Measurements from ENCODE around the gene BPIFB4.
A peak's percentile ranks its signal among the peaks of the same experiment; 100 is the strongest.
"Not testable (repeated sequence)": the region's sequence is repeated elsewhere in the genome, so short reads cannot be mapped to it uniquely, and the experiment has no call there.

The BPIFB4 gene

GRCh38 chr20:33092361-33092760, 12.9 kb downstream of the BPIFB4 start:
- no peak for ATAC-seq
- Mint-ChIP-seq H3K4me1 (no peaks in the 10 kb centered on the region), H3K9me3 (peaks cover 8% of the 10 kb centered on the region), H3K27me3 (no peaks in the 10 kb centered on the region), H3K4me3 (no peak overlapping the region), H3K36me3 (no peaks in the 10 kb centered on the region), H3K27ac (no peak overlapping the region)

GRCh38 chr20:33093074-33093473, 13.6 kb downstream of the BPIFB4 start:
- H3K36me3 Mint-ChIP-seq, result no peaks in the 10 kb centered on the region
- no peak overlapping the region for H3K4me3 Mint-ChIP-seq
- H3K27ac Mint-ChIP-seq, result no peak overlapping the region
- no peaks in the 10 kb centered on the region for H3K27me3 Mint-ChIP-seq
- peaks cover 8% of the 10 kb centered on the region for H3K9me3 Mint-ChIP-seq
- ATAC-seq, result no peak
- H3K4me1 Mint-ChIP-seq, result no peaks in the 10 kb centered on the region

- no peak overlapping the region for H3K27ac Mint-ChIP-seq
- H3K9me3 Mint-ChIP-seq, result peaks cover 8% of the 10 kb centered on the region
- H3K4me3 Mint-ChIP-seq, result no peak overlapping the region
- no peaks in the 10 kb centered on the region for H3K36me3 Mint-ChIP-seq
- no peak for ATAC-seq
- H3K27me3 Mint-ChIP-seq, result no peaks in the 10 kb centered on the region
- no peaks in the 10 kb centered on the region for H3K4me1 Mint-ChIP-seq
These were observed 14.1 kb downstream of the BPIFB4 start for GRCh38 chr20:33093582-33093981.

GRCh38 chr20:33095249-33095648, 15.8 kb downstream of the BPIFB4 start:
- Mint-ChIP-seq H3K36me3 (no peaks in the 10 kb centered on the region), H3K4me3 (no peak overlapping the region), H3K27ac (no peak overlapping the region), H3K4me1 (no peaks in the 10 kb centered on the region), H3K9me3 (peaks cover 8% of the 10 kb centered on the region), H3K27me3 (no peaks in the 10 kb centered on the region)
- no peak for ATAC-seq

GRCh38 chr20:33095902-33096584, 16.6 kb downstream of the BPIFB4 start:
- not testable (repeated sequence) for H3K27ac Mint-ChIP-seq, H3K9me3 Mint-ChIP-seq, H3K27me3 Mint-ChIP-seq, H3K4me3 Mint-ChIP-seq, H3K4me1 Mint-ChIP-seq, H3K36me3 Mint-ChIP-seq
- ATAC-seq, result peak; percentile 62

GRCh38 chr20:33097001-33097400, 17.6 kb downstream of the BPIFB4 start:
- no peaks in the 10 kb centered on the region for H3K4me1 Mint-ChIP-seq
- H3K9me3 Mint-ChIP-seq, result peaks cover 8% of the 10 kb centered on the region
- ATAC-seq, result no peak
- no peak overlapping the region for H3K4me3 Mint-ChIP-seq
- no peak overlapping the region for H3K27ac Mint-ChIP-seq
- H3K27me3 Mint-ChIP-seq, result no peaks in the 10 kb centered on the region
- H3K36me3 Mint-ChIP-seq, result no peaks in the 10 kb centered on the region

- no peaks in the 10 kb centered on the region for H3K9me3 Mint-ChIP-seq
- no peaks in the 10 kb centered on the region for H3K36me3 Mint-ChIP-seq
These were observed 20.5 kb downstream of the BPIFB4 start for GRCh38 chr20:33099843-33100538.

GRCh38 chr20:33103556-33103955, 24.1 kb downstream of the BPIFB4 start:
- no peak for ATAC-seq
- Mint-ChIP-seq H3K27me3 (no peaks in the 10 kb centered on the region), H3K27ac (no peak overlapping the region), H3K4me1 (no peaks in the 10 kb centered on the region), H3K36me3 (no peaks in the 10 kb centered on the region), H3K9me3 (no peaks in the 10 kb centered on the region), H3K4me3 (no peak overlapping the region)

More at GRCh38 chr20:33099843-33100538, 20.5 kb downstream of the BPIFB4 start:
- no peak for ATAC-seq
- Mint-ChIP-seq H3K4me1 (no peaks in the 10 kb centered on the region), H3K4me3 (no peak overlapping the region), H3K27ac (no peak overlapping the region), H3K27me3 (no peaks in the 10 kb centered on the region)

- no peak overlapping the region for H3K27ac Mint-ChIP-seq
- no peak overlapping the region for H3K4me3 Mint-ChIP-seq
- ATAC-seq, result no peak
- no peaks in the 10 kb centered on the region for H3K36me3 Mint-ChIP-seq
- H3K9me3 Mint-ChIP-seq, result no peaks in the 10 kb centered on the region
- no peaks in the 10 kb centered on the region for H3K27me3 Mint-ChIP-seq
- no peaks in the 10 kb centered on the region for H3K4me1 Mint-ChIP-seq
These were observed 24.9 kb downstream of the BPIFB4 start for GRCh38 chr20:33104336-33104735.

- Mint-ChIP-seq H3K27ac (no peak overlapping the region), H3K36me3 (no peaks in the 10 kb centered on the region), H3K27me3 (no peaks in the 10 kb centered on the region), H3K4me3 (no peak overlapping the region), H3K4me1 (no peaks in the 10 kb centered on the region), H3K9me3 (no peaks in the 10 kb centered on the region)
- ATAC-seq, result no peak
These were observed 26.0 kb downstream of the BPIFB4 start for GRCh38 chr20:33105316-33105924.

- H3K4me3 Mint-ChIP-seq, H3K27ac Mint-ChIP-seq, H3K27me3 Mint-ChIP-seq, H3K36me3 Mint-ChIP-seq, H3K4me1 Mint-ChIP-seq, H3K9me3 Mint-ChIP-seq, ATAC-seq: not testable (repeated sequence)
These were observed 26.7 kb downstream of the BPIFB4 start for GRCh38 chr20:33106058-33106620.

- Mint-ChIP-seq H3K4me1 (no peaks in the 10 kb centered on the region), H3K27me3 (peaks cover 3% of the 10 kb centered on the region), H3K4me3 (no peak overlapping the region), H3K27ac (no peak overlapping the region), H3K36me3 (no peaks in the 10 kb centered on the region), H3K9me3 (no peaks in the 10 kb centered on the region)
- ATAC-seq, result no peak
These were observed 29.2 kb downstream of the BPIFB4 start for GRCh38 chr20:33108661-33109060.

- ATAC-seq, result no peak
- H3K4me1 Mint-ChIP-seq, result no peaks in the 10 kb centered on the region
- H3K27ac Mint-ChIP-seq, result no peak overlapping the region
- no peaks in the 10 kb centered on the region for H3K9me3 Mint-ChIP-seq
- H3K4me3 Mint-ChIP-seq, result no peak overlapping the region
- H3K36me3 Mint-ChIP-seq, result no peaks in the 10 kb centered on the region
- H3K27me3 Mint-ChIP-seq, result peaks cover 17% of the 10 kb centered on the region
These were observed 30.8 kb downstream of the BPIFB4 start for GRCh38 chr20:33110147-33110825.

- ATAC-seq, result no peak
- Mint-ChIP-seq H3K9me3 (no peaks in the 10 kb centered on the region), H3K4me3 (no peak overlapping the region), H3K27ac (no peak overlapping the region), H3K36me3 (no peaks in the 10 kb centered on the region), H3K27me3 (peaks cover 17% of the 10 kb centered on the region), H3K4me1 (no peaks in the 10 kb centered on the region)
These were observed 31.9 kb downstream of the BPIFB4 start for GRCh38 chr20:33111306-33111705.
